Retinal pigment epithelial cell (primary cell): Measurements from ENCODE around the gene ZNF679.
"Not testable (repeated sequence)": the region's sequence is repeated elsewhere in the genome, so short reads cannot be mapped to it uniquely, and the experiment has no call there.

Experiments
- DNase-seq: peaks from one replicate; pipeline ENCODE4 v3.0.0-alpha.2; 2010; ENCODE audit warnings: low read depth
- H3K4me3 ChIP-seq: 2 replicates; pipeline ENCODE4 v1.5.1; 2011; ENCODE audit warnings: mild to moderate bottlenecking, low read length, control low read depth, moderate library complexity
- TF ChIP-seq, protein P1 (sequence below): conservative IDR thresholded peaks from 2 replicates; pipeline ENCODE4 v1.5.1; 2011; ENCODE audit warnings: low read depth, low read length, control low read depth, inconsistent platforms

The ZNF679 gene

DNA sequence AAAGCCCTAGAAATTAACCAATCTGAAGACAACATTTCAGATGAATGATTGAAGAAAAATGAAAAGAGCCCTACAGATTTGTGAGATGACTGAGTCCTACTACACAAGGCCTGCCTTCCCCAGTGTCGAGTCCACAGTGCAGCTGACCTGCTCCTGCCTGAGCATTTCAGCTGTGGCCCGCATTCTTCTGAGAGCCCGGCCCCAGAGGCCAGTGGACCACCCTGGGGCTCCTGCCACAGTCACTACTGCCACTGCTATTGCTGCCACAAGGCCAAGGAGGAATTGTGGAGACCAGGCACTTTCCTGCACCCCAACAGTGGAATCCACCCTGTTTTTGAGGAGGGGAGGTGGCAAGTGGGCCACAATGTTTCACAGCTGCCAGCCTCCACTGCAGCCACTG, 40.9 kb upstream of the ZNF679 start:
- no peak overlapping the region for H3K4me3 ChIP-seq
- TF ChIP-seq, protein P1, sequence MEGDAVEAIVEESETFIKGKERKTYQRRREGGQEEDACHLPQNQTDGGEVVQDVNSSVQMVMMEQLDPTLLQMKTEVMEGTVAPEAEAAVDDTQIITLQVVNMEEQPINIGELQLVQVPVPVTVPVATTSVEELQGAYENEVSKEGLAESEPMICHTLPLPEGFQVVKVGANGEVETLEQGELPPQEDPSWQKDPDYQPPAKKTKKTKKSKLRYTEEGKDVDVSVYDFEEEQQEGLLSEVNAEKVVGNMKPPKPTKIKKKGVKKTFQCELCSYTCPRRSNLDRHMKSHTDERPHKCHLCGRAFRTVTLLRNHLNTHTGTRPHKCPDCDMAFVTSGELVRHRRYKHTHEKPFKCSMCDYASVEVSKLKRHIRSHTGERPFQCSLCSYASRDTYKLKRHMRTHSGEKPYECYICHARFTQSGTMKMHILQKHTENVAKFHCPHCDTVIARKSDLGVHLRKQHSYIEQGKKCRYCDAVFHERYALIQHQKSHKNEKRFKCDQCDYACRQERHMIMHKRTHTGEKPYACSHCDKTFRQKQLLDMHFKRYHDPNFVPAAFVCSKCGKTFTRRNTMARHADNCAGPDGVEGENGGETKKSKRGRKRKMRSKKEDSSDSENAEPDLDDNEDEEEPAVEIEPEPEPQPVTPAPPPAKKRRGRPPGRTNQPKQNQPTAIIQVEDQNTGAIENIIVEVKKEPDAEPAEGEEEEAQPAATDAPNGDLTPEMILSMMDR, result no peak
- DNase-seq, result no peak

DNA sequence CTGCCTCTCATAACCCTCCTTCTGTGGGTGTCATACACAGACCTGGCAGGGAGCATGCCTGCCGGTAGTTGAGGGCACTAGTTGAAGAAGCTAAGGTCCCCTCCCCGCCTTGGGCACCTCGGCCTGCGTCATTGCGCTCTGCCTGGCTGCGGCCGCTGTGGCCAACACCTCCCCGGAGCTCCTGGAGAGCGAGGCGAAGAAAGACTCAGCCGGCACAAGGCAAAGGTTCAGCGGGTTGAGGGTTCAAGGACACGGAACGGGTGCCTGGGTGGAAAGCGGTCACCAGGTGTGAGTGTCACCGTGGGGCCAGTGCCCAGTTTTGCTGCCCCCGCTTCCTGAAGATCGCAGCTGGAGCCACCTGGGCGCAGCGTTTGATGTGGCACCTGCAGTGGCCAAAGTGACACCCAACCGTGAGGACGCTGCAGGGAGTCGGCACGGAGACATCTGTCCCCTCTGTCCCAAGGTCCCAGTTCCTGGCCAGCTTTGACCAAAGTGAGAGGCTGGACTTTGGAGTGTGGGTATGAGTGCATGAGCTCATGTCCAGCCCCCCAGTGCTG, 36.0 kb upstream of the ZNF679 start:
- no peak for DNase-seq
- H3K4me3 ChIP-seq, result no peak overlapping the region
- TF ChIP-seq, protein P1, result no peak

DNA sequence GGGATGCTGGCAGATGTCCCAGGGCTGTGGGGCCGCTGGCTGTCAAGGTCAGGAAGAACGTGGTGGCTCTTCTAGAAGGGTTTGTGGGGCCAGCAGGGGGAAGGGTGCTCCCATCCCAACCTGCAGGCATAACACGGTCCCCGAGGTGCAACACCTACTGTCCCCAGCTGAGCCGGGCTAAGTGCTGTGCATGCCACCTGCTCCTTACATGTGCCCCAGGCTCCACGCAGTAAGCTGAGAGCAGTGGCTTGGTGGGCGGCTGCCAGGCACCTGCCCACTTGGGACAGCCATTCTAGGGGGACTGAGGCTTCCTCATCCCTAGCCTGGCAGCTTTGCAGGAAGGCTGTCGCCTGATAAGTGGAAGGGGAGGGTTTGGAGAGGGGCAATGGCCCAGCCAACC, 35.5 kb upstream of the ZNF679 start:
- TF ChIP-seq, protein P1, result no peak
- no peak overlapping the region for H3K4me3 ChIP-seq
- no peak for DNase-seq

DNA sequence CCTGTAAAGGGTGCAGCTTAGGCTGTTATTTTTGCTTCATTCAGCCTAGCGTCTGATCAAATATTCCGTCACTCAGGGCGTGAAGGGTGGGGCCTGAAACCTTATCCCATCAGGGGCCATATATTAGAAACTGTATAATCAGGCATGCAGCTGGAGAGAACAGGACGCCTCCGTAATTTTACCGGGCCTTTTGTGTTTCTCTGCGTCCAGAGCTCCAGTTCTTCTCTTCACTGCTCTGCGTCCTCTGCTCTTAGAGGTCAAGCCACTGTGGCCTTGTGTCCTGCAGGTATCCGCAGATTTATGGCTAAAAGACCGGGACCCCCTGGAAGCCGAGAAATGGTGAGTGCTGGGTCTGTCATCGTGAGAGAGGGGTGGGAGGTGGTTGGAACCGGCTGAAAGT, 21.4 kb upstream of the ZNF679 start, which contains the start of gene ZNF735:
TSS of gene ZNF735 (plus strand) at position 301 of the 400 bp plus-strand sequence. CDS start at position 301, 0 bp downstream.
- DNase-seq, result no peak
- H3K4me3 ChIP-seq, result no peak within 1 kb of the TSS
- TF ChIP-seq, protein P1, result no peak

DNA sequence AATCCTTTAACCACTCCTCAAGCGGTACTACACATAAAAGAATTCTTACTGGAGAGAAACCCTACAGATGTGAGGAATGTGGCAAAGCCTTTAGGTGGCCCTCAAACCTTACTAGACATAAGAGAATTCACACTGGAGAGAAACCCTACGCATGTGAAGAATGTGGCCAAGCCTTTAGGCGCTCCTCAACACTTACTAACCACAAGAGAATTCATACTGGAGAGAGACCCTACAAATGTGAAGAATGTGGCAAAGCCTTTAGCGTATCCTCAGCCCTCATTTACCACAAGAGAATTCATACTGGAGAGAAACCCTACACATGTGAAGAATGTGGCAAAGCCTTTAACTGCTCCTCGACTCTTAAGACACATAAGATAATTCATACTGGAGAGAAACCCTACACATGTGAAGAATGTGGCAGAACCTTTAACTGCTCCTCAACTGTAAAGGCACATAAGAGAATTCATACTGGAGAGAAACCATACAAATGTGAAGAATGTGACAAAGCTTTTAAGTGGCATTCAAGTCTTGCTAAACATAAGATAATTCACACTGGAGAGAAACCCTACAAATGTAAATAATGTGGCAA, 8.5 kb upstream of the ZNF679 start:
- not testable (repeated sequence) for H3K4me3 ChIP-seq, DNase-seq

DNA sequence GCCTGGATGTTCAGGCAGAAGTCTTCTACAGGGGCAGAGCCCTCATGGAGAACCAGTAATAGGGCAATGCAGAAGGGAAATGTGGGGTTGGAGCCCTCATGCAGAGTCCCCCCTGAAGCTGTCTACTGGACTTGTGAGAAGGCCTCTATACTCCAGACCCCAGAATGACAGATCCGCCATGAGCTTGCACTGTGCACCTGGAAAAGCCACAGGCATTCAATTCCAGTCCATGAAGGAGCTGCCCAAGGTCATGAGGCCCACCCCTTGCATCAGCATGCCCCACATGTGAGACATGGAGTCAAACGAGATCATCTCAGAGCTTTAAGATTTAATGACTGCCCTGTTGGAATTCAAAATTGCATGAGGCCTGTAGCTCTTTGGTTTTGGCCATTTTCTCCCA, 4.9 kb upstream of the ZNF679 start:
- H3K4me3 ChIP-seq, result no peak overlapping the region
- TF ChIP-seq, protein P1, result no peak
- no peak for DNase-seq

DNA sequence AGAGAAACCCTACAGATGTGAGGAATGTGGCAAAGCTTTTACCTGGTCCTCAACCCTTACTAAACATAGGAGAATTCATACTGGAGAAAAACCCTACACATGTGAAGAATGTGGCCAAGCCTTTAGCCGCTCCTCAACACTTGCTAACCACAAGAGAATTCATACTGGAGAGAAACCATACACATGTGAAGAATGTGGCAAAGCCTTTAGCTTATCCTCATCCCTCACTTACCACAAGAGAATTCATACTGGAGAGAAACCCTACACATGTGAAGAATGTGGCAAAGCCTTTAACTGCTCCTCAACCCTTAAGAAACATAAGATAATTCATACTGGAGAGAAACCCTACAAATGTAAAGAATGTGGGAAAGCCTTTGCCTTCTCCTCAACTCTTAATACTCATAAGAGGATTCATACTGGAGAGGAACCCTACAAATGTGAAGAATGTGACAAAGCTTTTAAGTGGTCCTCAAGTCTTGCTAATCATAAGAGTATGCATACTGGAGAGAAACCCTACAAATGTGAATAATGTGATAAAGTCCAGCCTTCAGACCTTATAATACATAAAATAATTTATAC, 38.2 kb downstream of the ZNF679 start:
- no peak overlapping the region for H3K4me3 ChIP-seq
- TF ChIP-seq, protein P1, result no peak
- DNase-seq, result no peak
